NT2/D1 (cell line): ENCODE results near the gene CHN2.

Experiments used
- SUZ12 ChIP-seq: IDR thresholded peaks from 2 replicates; pipeline ENCODE4 v1.6.1; 2011; ENCODE audit not compliant: insufficient read length, insufficient read depth; ENCODE audit errors: extremely low read depth
- ZNF274 ChIP-seq: IDR thresholded peaks from 2 replicates; pipeline ENCODE4 v1.6.1; 2011; ENCODE audit warnings: mild to moderate bottlenecking, low read depth, low read length

- TF ChIP-seq SUZ12 (no peak), ZNF274 (no peak)
These were observed 34.5 kb upstream of the CHN2 start for GRCh38 chr7:29160080-29160479.
